Medulla oblongata (tissue), 1 donor: ENCODE results near the gene SDF2L1.
A peak's percentile ranks its signal among the peaks of the same experiment; 100 is the strongest.
"Not testable (repeated sequence)": the region's sequence is repeated elsewhere in the genome, so short reads cannot be mapped to it uniquely, and the experiment has no call there.

Experiments used
- DNase-seq: peaks from one replicate; pipeline ENCODE4 v3.0.0-alpha.2; 2015; ENCODE audit errors: extremely low spot score

SDF2L1 gene

GRCh38 chr22:21636629-21637218, 5.4 kb upstream of the SDF2L1 start:
- DNase-seq = no peak

- DNase-seq = not testable (repeated sequence)
Measured at GRCh38 chr22:21637450-21637849, 4.7 kb upstream of the SDF2L1 start.

GRCh38 chr22:21639359-21639758, 2.7 kb upstream of the SDF2L1 start:
- DNase-seq = no peak

GRCh38 chr22:21640810-21641209, 1.3 kb upstream of the SDF2L1 start:
- no peak for DNase-seq

GRCh38 chr22:21641417-21641788, 699 bp upstream of the SDF2L1 start:
- peak; percentile 80 for DNase-seq

GRCh38 chr22:21642584-21643448, 714 bp downstream of the SDF2L1 start:
- peak; percentile 45 for DNase-seq

GRCh38 chr22:21643533-21644357, 1.6 kb downstream of the SDF2L1 start:
- no peak for DNase-seq

- not testable (repeated sequence) for DNase-seq
Measured at GRCh38 chr22:21645513-21645912, 3.4 kb downstream of the SDF2L1 start.

- DNase-seq = peak; percentile 85
Measured at GRCh38 chr22:21646608-21647590, 4.8 kb downstream of the SDF2L1 start.

- DNase-seq = no peak
Measured at GRCh38 chr22:21650280-21650679, 8.2 kb downstream of the SDF2L1 start.

- no peak for DNase-seq
Measured at GRCh38 chr22:21650823-21651520, 8.9 kb downstream of the SDF2L1 start.

GRCh38 chr22:21651521-21652009, 9.5 kb downstream of the SDF2L1 start:
- DNase-seq = no peak

GRCh38 chr22:21652010-21652546, 10.0 kb downstream of the SDF2L1 start:
- DNase-seq = peak; percentile 86

- DNase-seq = no peak
Measured at GRCh38 chr22:21652547-21653545, 10.7 kb downstream of the SDF2L1 start.

- DNase-seq = no peak
Measured at GRCh38 chr22:21657020-21657359, 14.9 kb downstream of the SDF2L1 start.

GRCh38 chr22:21657360-21658032, 15.4 kb downstream of the SDF2L1 start:
- no peak for DNase-seq

- DNase-seq = no peak
Measured at GRCh38 chr22:21659864-21660525, 17.9 kb downstream of the SDF2L1 start.

- DNase-seq = no peak
Measured at GRCh38 chr22:21660904-21661303, 18.8 kb downstream of the SDF2L1 start.
